NCI-H748 (cell line): ENCODE measurements around the gene AGAP6.
"Not testable (repeated sequence)": the region's sequence is repeated elsewhere in the genome, so short reads cannot be mapped to it uniquely, and the experiment has no call there.

Experiments
- DNase-seq: peaks from one replicate; lab custom pipeline; 2025; ENCODE audit not compliant: unreplicated experiment; lab: John Stamatoyannopoulos, UW

Gene AGAP6

GRCh38 chr10:49988376-49988775 lies at the start of gene AGAP6:
AGAP6 (plus strand) TSS chr10:49988406; CDS start chr10:49988716, 310 bp downstream.
- DNase-seq: not testable (repeated sequence)

- peak; percentile 79 for DNase-seq
Observed at GRCh38 chr10:49941447-49942338, 46.5 kb upstream of the AGAP6 start, which contains the start of the genes PARG and TIMM23B. PARG (minus strand) TSS chr10:49942027; CDS start chr10:49941725, 302 bp downstream. TIMM23B (plus strand) TSS chr10:49942053; CDS start chr10:49942195, 142 bp downstream.

- peak; percentile 11 for DNase-seq
Observed at GRCh38 chr10:49942339-49942705, 45.9 kb upstream of the AGAP6 start.

- not testable (repeated sequence) for DNase-seq
Observed at GRCh38 chr10:49943607-49944006, 44.6 kb upstream of the AGAP6 start.

- not testable (repeated sequence) for DNase-seq
Observed at GRCh38 chr10:49948142-49948541, 40.1 kb upstream of the AGAP6 start.

- DNase-seq: not testable (repeated sequence)
Observed at GRCh38 chr10:49948737-49949136, 39.5 kb upstream of the AGAP6 start.

- not testable (repeated sequence) for DNase-seq
Observed at GRCh38 chr10:49952006-49952405, 36.2 kb upstream of the AGAP6 start.

GRCh38 chr10:49953122-49953521 lies 35.1 kb upstream of the AGAP6 start:
- peak; percentile 0 for DNase-seq

GRCh38 chr10:49970331-49970857 lies 17.8 kb upstream of the AGAP6 start:
- DNase-seq: not testable (repeated sequence)

- DNase-seq: not testable (repeated sequence)
Observed at GRCh38 chr10:49971466-49971865, 16.7 kb upstream of the AGAP6 start.

- DNase-seq: not testable (repeated sequence)
Observed at GRCh38 chr10:49972094-49972493, 16.1 kb upstream of the AGAP6 start.

- not testable (repeated sequence) for DNase-seq
Observed at GRCh38 chr10:49977756-49978155, 10.4 kb upstream of the AGAP6 start.

GRCh38 chr10:49987207-49987606 lies 999 bp upstream of the AGAP6 start:
- not testable (repeated sequence) for DNase-seq

- not testable (repeated sequence) for DNase-seq
Observed at GRCh38 chr10:49995321-49995720, 7.1 kb downstream of the AGAP6 start.

- DNase-seq: not testable (repeated sequence)
Observed at GRCh38 chr10:50014024-50014423, 25.8 kb downstream of the AGAP6 start.

GRCh38 chr10:50015596-50016220 lies 27.5 kb downstream of the AGAP6 start:
- DNase-seq: not testable (repeated sequence)

- not testable (repeated sequence) for DNase-seq
Observed at GRCh38 chr10:50016926-50017325, 28.7 kb downstream of the AGAP6 start.

GRCh38 chr10:50017646-50018045 lies 29.4 kb downstream of the AGAP6 start:
- not testable (repeated sequence) for DNase-seq

- DNase-seq: peak; percentile 11
Observed at GRCh38 chr10:50019279-50019678, 31.1 kb downstream of the AGAP6 start.

- DNase-seq: not testable (repeated sequence)
Observed at GRCh38 chr10:50020451-50021024, 32.3 kb downstream of the AGAP6 start.

- DNase-seq: no peak
Observed at GRCh38 chr10:50021646-50022045, 33.4 kb downstream of the AGAP6 start.
